Cardiac septum (tissue), 1 donor: ENCODE results near the gene SYNGR1. TPM values are rescaled to one million over a fixed set of nuclear protein-coding genes. Genes with fewer than 3 reads are reported as not detected.
"Not testable (repeated sequence)": the region's sequence is repeated elsewhere in the genome, so short reads cannot be mapped to it uniquely, and the experiment has no call there.

Source experiments
- DNase-seq: peaks from one replicate; pipeline ENCODE4 v3.0.0-alpha.2; 2020; ENCODE audit warnings: low spot score
- intact Hi-C: fragments of 100-400 bp; cut with DNase I; formaldehyde crosslinking; loops from one replicate; pipeline ENCODE4 v1.14.0; 2022
- total RNA-seq: library from RNA; stranded (reverse); fragmentation: NEBNext Ultra II Directional; extraction: Animal tissue kit (Norgen Biotek cat#: 25700); gene quantifications from one replicate; pipeline ENCODE4 v1.2.1, GENCODE V29; 2021
- donor health status: DM: no; HTN: no; CAD: no.

The SYNGR1 gene
- total RNA-seq, 1 donor from 2014 or later = 41.1 TPM

- no peak for DNase-seq
- intact Hi-C loops = loop anchor here (5.0 kb wide), 1 partner anchor 174 kb away; no protein-coding TSS in a partner anchor
Measured at GRCh38 chr22:39343259-39344045, 6.3 kb upstream of the SYNGR1 start.

GRCh38 chr22:39344046-39344390, 5.8 kb upstream of the SYNGR1 start:
- intact Hi-C loops = loop anchor here (5.0 kb wide), 1 partner anchor 173 kb away; no protein-coding TSS in a partner anchor

GRCh38 chr22:39345231-39345630, 4.6 kb upstream of the SYNGR1 start:
- intact Hi-C loops = no loop called here
- DNase-seq = no peak

More at GRCh38 chr22:39344046-39344390, 5.8 kb upstream of the SYNGR1 start:
- DNase-seq = no peak

- DNase-seq = no peak
- intact Hi-C loops = no loop called here
Measured at GRCh38 chr22:39348909-39349505, 784 bp upstream of the SYNGR1 start.

GRCh38 chr22:39349506-39349966, 255 bp upstream of the SYNGR1 start:
- intact Hi-C loops = no loop called here

GRCh38 chr22:39350757-39351688, 1.2 kb downstream of the SYNGR1 start:
- DNase-seq = no peak
- intact Hi-C loops = no loop called here

More at GRCh38 chr22:39349506-39349966, 255 bp upstream of the SYNGR1 start:
- no peak for DNase-seq

GRCh38 chr22:39351689-39352214, 2.0 kb downstream of the SYNGR1 start:
- intact Hi-C loops = no loop called here
- no peak for DNase-seq

- no peak for DNase-seq
- intact Hi-C loops = no loop called here
Measured at GRCh38 chr22:39352306-39352891, 2.6 kb downstream of the SYNGR1 start.

GRCh38 chr22:39353346-39353745, 3.6 kb downstream of the SYNGR1 start:
- no peak for DNase-seq
- intact Hi-C loops = no loop called here

GRCh38 chr22:39355080-39355479, 5.3 kb downstream of the SYNGR1 start:
- DNase-seq = no peak
- intact Hi-C loops = no loop called here

GRCh38 chr22:39355805-39356204, 6.0 kb downstream of the SYNGR1 start:
- intact Hi-C loops, DNase-seq: not testable (repeated sequence)

GRCh38 chr22:39356464-39356863, 6.7 kb downstream of the SYNGR1 start:
- DNase-seq = no peak
- intact Hi-C loops = no loop called here

- DNase-seq, intact Hi-C loops: not testable (repeated sequence)
Measured at GRCh38 chr22:39357110-39358108, 7.6 kb downstream of the SYNGR1 start.

- intact Hi-C loops, DNase-seq: not testable (repeated sequence)
Measured at GRCh38 chr22:39358197-39358596, 8.4 kb downstream of the SYNGR1 start.

- DNase-seq = no peak
- intact Hi-C loops = no loop called here
Measured at GRCh38 chr22:39359659-39360195, 9.9 kb downstream of the SYNGR1 start.

- intact Hi-C loops = no loop called here
- no peak for DNase-seq
Measured at GRCh38 chr22:39360242-39360641, 10.5 kb downstream of the SYNGR1 start.

- intact Hi-C loops = no loop called here
- DNase-seq = no peak
Measured at GRCh38 chr22:39360674-39361413, 11.1 kb downstream of the SYNGR1 start.
